Smooth muscle cell (in vitro differentiated cells): ENCODE results near the gene ST3GAL2. TPM values are rescaled to one million over a fixed set of nuclear protein-coding genes. Genes with fewer than 3 reads are reported as not detected.
"Not testable (repeated sequence)": the region's sequence is repeated elsewhere in the genome, so short reads cannot be mapped to it uniquely, and the experiment has no call there.

ENCODE experiments used
- DNase-seq: peaks from one replicate; lab custom pipeline; 2025; ENCODE audit not compliant: unreplicated experiment; lab: John Stamatoyannopoulos, UW
- H2AFZ ChIP-seq: fragments of 200-600 bp; sonication (generic); 2 replicates; pipeline ENCODE4 v1.6.0; 2016; ENCODE audit warnings: antibody characterized with exemption, low read depth, mild to moderate bottlenecking
- H3F3A ChIP-seq: fragments of 200-600 bp; sonication (generic); 2 replicates; pipeline ENCODE4 v1.6.0; 2017; ENCODE audit warnings: antibody characterized with exemption, low read depth
- H3K27ac ChIP-seq: fragments of 200-600 bp; sonication (generic); 2 replicates; pipeline ENCODE4 v1.5.1; 2016; ENCODE audit warnings: low read depth, mild to moderate bottlenecking
- H3K27me3 ChIP-seq: fragments of 200-600 bp; sonication (generic); 2 replicates; pipeline ENCODE4 v1.6.1; 2016; ENCODE audit warnings: low read depth, mild to moderate bottlenecking
- H3K36me3 ChIP-seq: fragments of 200-600 bp; sonication (generic); 2 replicates; pipeline ENCODE4 v1.5.1; 2016; ENCODE audit warnings: low read depth
- H3K4me1 ChIP-seq: fragments of 200-600 bp; sonication (generic); 2 replicates; pipeline ENCODE4 v1.5.1; 2016; ENCODE audit warnings: low read depth
- H3K4me2 ChIP-seq: fragments of 200-600 bp; sonication (generic); 2 replicates; pipeline ENCODE4 v1.6.0; 2016; ENCODE audit warnings: mild to moderate bottlenecking
- H3K4me3 ChIP-seq: fragments of 200-600 bp; sonication (generic); 2 replicates; pipeline ENCODE4 v1.5.1; 2016; ENCODE audit warnings: mild to moderate bottlenecking
- H3K79me2 ChIP-seq: fragments of 200-600 bp; sonication (generic); 2 replicates; pipeline ENCODE4 v1.6.0; 2016; ENCODE audit warnings: low read depth, mild to moderate bottlenecking
- H3K9ac ChIP-seq: fragments of 200-600 bp; sonication (generic); 2 replicates; pipeline ENCODE4 v1.6.0; 2016; ENCODE audit warnings: low read depth
- H3K9me3 ChIP-seq: fragments of 200-600 bp; sonication (generic); replicated peaks from 2 replicates; pipeline ENCODE4 v1.5.1; 2016; ENCODE audit warnings: low read depth
- H4K20me1 ChIP-seq: fragments of 200-600 bp; sonication (generic); 2 replicates; pipeline ENCODE4 v1.6.0; 2016; ENCODE audit warnings: low read depth
- CTCF ChIP-seq: fragments of 200-600 bp; sonication (generic); IDR thresholded peaks from 2 replicates; pipeline ENCODE4 v1.5.1; 2017; ENCODE audit warnings: borderline replicate concordance, mild to moderate bottlenecking, antibody characterized with exemption; ENCODE audit not compliant: insufficient read depth, poor library complexity, severe bottlenecking
- WGBS: methylation state at CpG from one replicate; pipeline ENCODE4 v1.1.7; 2016; ENCODE audit warnings: low lambda C conversion rate; 5-methylcytosine and 5-hydroxymethylcytosine counted together
- polyA plus RNA-seq: library from polyadenylated mRNA; unstranded; fragments of >200 nt; fragmentation: Nextera tagmentation; extraction: Ambion mirVana; gene quantifications from 2 replicates; pipeline ENCODE4 v1.2.1, GENCODE V29; 2016
- total RNA-seq: library from RNA; depleted of rRNA; stranded (reverse); fragments of >200 nt; gene quantifications from 2 replicates; pipeline ENCODE4 v1.2.3, GENCODE V29; 2014

Gene ST3GAL2
- total and polyA plus RNA-seq, 2 experiments from 2014 or later: 32.5 to 42.3 TPM

DNA sequence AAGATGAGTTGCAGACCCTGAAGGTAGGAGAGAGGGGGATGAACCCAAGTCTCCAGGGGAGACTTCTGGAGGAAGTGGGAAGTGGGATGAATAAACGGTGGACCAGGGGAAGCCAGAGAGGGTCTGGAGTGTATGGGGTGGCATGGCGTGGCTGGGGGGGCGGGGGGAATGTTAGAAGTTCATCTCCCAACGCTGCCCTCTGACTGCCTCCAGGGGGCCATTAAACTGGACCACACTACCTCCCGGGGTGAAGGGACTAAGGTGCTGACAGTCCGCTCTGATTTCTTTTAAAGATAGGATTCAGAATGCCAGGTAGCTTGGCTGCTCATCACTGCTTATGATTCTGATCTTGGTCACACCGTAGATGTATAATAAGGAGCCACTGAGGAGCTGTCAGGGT, 21.2 kb downstream of the ST3GAL2 start:
- no peaks in the 10 kb centered on the region for H3K36me3 ChIP-seq
- DNase-seq: no peak
- H3K79me2 ChIP-seq: peaks cover 99% of the 10 kb centered on the region
- peaks cover 4% of the 10 kb centered on the region for H3K4me1 ChIP-seq
- H4K20me1 ChIP-seq: peaks cover 98% of the 10 kb centered on the region
- H3K27ac ChIP-seq: no peak overlapping the region
- WGBS: 91% methylated on average over 7 of the region's 7 CpGs
- TF ChIP-seq CTCF: no peak
- H3K27me3 ChIP-seq: no peaks in the 10 kb centered on the region
- H3F3A ChIP-seq: no peaks in the 10 kb centered on the region
- no peaks in the 10 kb centered on the region for H3K9me3 ChIP-seq
- H3K4me2 ChIP-seq: no peak overlapping the region
- H2AFZ ChIP-seq: no peak overlapping the region
- H3K4me3 ChIP-seq: no peak overlapping the region
- H3K9ac ChIP-seq: no peak overlapping the region

DNA sequence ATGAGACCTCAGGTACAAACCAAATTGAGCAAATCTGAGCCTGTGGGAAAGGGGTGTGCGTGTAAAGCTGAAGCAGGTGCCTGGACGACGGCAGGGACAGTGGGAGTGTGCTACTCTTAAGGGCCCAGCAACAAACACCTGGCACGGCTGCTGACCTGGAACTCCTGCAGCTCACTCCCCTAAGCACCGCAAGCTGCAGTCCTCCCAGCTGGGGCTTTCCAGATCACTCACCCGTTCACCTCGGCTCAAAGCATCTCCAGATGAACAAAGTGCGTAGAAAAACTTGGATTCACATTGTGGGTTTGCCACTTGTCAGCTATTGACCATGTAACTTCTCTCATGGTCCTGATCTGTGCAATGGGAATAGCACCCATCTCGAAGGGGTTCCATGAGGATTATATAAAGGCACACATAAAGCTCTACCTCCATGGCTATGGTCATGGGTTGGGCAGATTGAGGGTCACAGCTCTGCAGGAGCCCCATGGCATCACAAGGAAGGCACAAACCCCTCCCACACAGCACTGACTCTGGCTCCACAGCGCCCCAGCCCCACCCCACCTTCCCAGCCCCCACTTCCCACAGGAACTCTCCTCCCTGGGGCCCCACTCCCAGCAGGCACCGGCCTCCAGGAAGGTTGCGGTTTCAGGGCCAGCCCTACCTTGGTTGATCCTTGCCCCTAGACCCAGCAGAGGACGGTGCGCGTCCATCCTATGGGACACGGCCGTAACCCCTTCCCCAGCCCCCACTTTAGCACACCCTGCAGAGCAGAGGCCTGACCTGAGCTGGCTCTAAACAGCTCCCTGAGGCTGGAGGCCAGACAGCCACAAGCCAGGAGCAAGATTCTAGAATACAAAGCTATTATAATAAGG, 21.9 kb downstream of the ST3GAL2 start:
- no peak for DNase-seq
- H3K27ac ChIP-seq: no peak overlapping the region
- H3K9me3 ChIP-seq: no peaks in the 10 kb centered on the region
- H3K9ac ChIP-seq: no peak overlapping the region
- H3K36me3 ChIP-seq: no peaks in the 10 kb centered on the region
- H2AFZ ChIP-seq: no peak overlapping the region
- H3K79me2 ChIP-seq: peaks cover 99% of the 10 kb centered on the region
- no peaks in the 10 kb centered on the region for H3K27me3 ChIP-seq
- H3F3A ChIP-seq: no peaks in the 10 kb centered on the region
- WGBS: 92% methylated on average over 16 of the region's 17 CpGs
- TF ChIP-seq CTCF: no peak
- no peak overlapping the region for H3K4me3 ChIP-seq
- H3K4me2 ChIP-seq: no peak overlapping the region
- peaks cover 98% of the 10 kb centered on the region for H4K20me1 ChIP-seq
- H3K4me1 ChIP-seq: peaks cover 4% of the 10 kb centered on the region

- not testable (repeated sequence) for H3K9me3 ChIP-seq, H3K36me3 ChIP-seq
- peaks cover 95% of the 10 kb centered on the region for H3K79me2 ChIP-seq
These were observed 25.3 kb downstream of the ST3GAL2 start for GRCh38 chr16:70413572-70413971.

DNA sequence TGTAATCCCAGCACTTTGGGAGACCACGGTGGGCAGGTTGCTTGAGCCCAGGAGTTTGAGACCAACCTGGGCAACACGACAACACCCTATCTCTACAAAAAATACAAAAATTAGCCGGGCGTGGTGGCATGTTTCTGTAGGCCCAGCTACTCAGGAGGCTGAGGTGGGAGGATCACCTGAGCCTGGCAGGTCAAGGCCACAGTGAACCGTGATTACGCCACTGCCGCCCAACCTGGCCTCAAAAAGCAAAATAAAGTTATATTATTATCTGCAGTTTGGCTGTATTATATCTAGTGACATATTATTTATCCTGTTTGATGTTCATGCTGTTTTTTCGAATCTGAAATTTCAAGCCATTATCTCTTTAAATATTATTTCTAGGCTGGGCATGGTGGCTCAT, 26.5 kb downstream of the ST3GAL2 start:
- Histone ChIP-seq H3K27ac (no peak overlapping the region), H3K4me2 (no peak overlapping the region), H3K9ac (no peak overlapping the region), H3K4me3 (no peak overlapping the region), H3F3A (no peaks in the 10 kb centered on the region), H3K27me3 (no peaks in the 10 kb centered on the region), H3K79me2 (peaks cover 94% of the 10 kb centered on the region), H3K9me3 (no peaks in the 10 kb centered on the region), H3K36me3 (no peaks in the 10 kb centered on the region), H2AFZ (no peak overlapping the region), H4K20me1 (peaks cover 94% of the 10 kb centered on the region), H3K4me1 (peaks cover 14% of the 10 kb centered on the region)
- no peak for DNase-seq
- WGBS: 98% methylated on average over 8 of the region's 8 CpGs
- TF ChIP-seq CTCF: no peak

More at GRCh38 chr16:70413572-70413971, 25.3 kb downstream of the ST3GAL2 start:
- DNase-seq, H3K9ac ChIP-seq, H3K4me1 ChIP-seq, H3F3A ChIP-seq, H3K4me2 ChIP-seq, H3K4me3 ChIP-seq, H3K27ac ChIP-seq, H2AFZ ChIP-seq, H3K27me3 ChIP-seq: not testable (repeated sequence)
- WGBS: 97% methylated on average over 5 of the region's 5 CpGs
- H4K20me1 ChIP-seq: peaks cover 94% of the 10 kb centered on the region
